ENCODE data around the gene HGFAC. TPM values are rescaled to one million over a fixed set of nuclear protein-coding genes. Genes with fewer than 3 reads are reported as not detected.
"Not testable (repeated sequence)": the region's sequence is repeated elsewhere in the genome, so short reads cannot be mapped to it uniquely, and the experiment has no call there.

HGFAC gene
- polyA plus RNA-seq, 1 of the 3 experiments (the other 2 are of a cell fraction), result 0.43 TPM

- TF ChIP-seq PBX3 (IDR thresholded peaks at IDR 0.05), result no peak
- TF ChIP-seq RXRA (IDR thresholded peaks at IDR 0.05; ENCODE audit: borderline replicate concordance, low read depth), result no peak
- no peak for TF ChIP-seq RCOR1 (IDR thresholded peaks at IDR 0.05; ENCODE audit: low read length)
- TF ChIP-seq ZBTB33 (IDR thresholded peaks at IDR 0.05; ENCODE audit: borderline replicate concordance, low read depth), result no peak
- no peak for TF ChIP-seq RAD21 (IDR thresholded peaks at IDR 0.05; ENCODE audit: low read length)
- no peak for TF ChIP-seq CTCF (IDR thresholded peaks at IDR 0.05)
- TF ChIP-seq FOSL2 (IDR thresholded peaks at IDR 0.05; ENCODE audit: borderline replicate concordance, low read depth), result no peak
- no peak for TF ChIP-seq IRF3 (IDR thresholded peaks at IDR 0.05; ENCODE audit: low read depth, low read length)
- TF ChIP-seq, protein P1, sequence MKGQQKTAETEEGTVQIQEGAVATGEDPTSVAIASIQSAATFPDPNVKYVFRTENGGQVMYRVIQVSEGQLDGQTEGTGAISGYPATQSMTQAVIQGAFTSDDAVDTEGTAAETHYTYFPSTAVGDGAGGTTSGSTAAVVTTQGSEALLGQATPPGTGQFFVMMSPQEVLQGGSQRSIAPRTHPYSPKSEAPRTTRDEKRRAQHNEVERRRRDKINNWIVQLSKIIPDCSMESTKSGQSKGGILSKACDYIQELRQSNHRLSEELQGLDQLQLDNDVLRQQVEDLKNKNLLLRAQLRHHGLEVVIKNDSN (IDR thresholded peaks at IDR 0.05; ENCODE audit: borderline replicate concordance, low read depth), result no peak
- no peak for TF ChIP-seq MEF2A (IDR thresholded peaks at IDR 0.05; ENCODE audit: borderline replicate concordance, low read depth)
Observed at GRCh38 chr4:3410401-3411135, 31.2 kb upstream of the HGFAC start (continued).

- H3K4me2 ChIP-seq; H3F3A ChIP-seq (replicated peaks; ENCODE audit: insufficient read depth); H3K36me3 ChIP-seq (replicated peaks in 1 of 2; ENCODE audit: control insufficient read depth in 1 of 2, insufficient read depth in 2 of 2, low read length in 1 of 2); H3K79me2 ChIP-seq (ENCODE audit: insufficient read depth); POLR2A ChIA-PET; CTCF ChIA-PET; H3K9ac ChIP-seq; DNase-seq; H4K20me1 ChIP-seq (ENCODE audit: insufficient read depth); H2AFZ ChIP-seq (ENCODE audit: low read depth); H3K27ac ChIP-seq (ENCODE audit: low read depth in 2 of 2, low read length in 1 of 2); H3K27me3 ChIP-seq (ENCODE audit: insufficient read depth); H3K4me3 ChIP-seq (ENCODE audit: low read depth in 2 of 2, low read length in 1 of 2); H3K9me3 ChIP-seq; H3K9me2 ChIP-seq: not testable (repeated sequence)
- 93% methylated on average over 17 of the region's 17 CpGs for WGBS (ENCODE audit: low lambda C conversion rate)
- peaks cover 0 to 14% of the 10 kb centered on the region in 2 experiments; a peak in 2 of 4 replicates for H3K4me1 ChIP-seq (ENCODE audit: control insufficient read depth in 1 of 2, insufficient read depth in 2 of 2, low read depth in 1 of 2, low read length in 1 of 2)
Observed at GRCh38 chr4:3411190-3411589, 30.6 kb upstream of the HGFAC start.
